Ovary (tissue), 3 donors: ENCODE data around the gene ZNF681.

Source experiments
- EP300 ChIP-seq: sonication (generic); formaldehyde crosslinking; IDR thresholded peaks from one replicate; pipeline ENCODE4 v1.6.1; 2017; ENCODE audit warnings: antibody characterized with exemption
- POLR2A ChIP-seq: fragments of 450-650 bp; IDR thresholded peaks from one replicate; pipeline ENCODE4 v1.6.1; 2017; ENCODE audit warnings: antibody characterized with exemption, mild to moderate bottlenecking, moderate library complexity
- TF ChIP-seq, protein P1 (sequence below), 3 donors: fragments of 450-650 bp in 2 of 3; fragments of 200-600 bp in 1 of 3; IDR thresholded peaks; one replicate each; pipeline versions ENCODE4 v1.5.1 to v1.8.0; 2016 to 2022; ENCODE audit warnings: antibody characterized with exemption in 3 of 3, mild to moderate bottlenecking in 1 of 3
- donor health status: DM: no; HTN: no; CAD: no.

DNA sequence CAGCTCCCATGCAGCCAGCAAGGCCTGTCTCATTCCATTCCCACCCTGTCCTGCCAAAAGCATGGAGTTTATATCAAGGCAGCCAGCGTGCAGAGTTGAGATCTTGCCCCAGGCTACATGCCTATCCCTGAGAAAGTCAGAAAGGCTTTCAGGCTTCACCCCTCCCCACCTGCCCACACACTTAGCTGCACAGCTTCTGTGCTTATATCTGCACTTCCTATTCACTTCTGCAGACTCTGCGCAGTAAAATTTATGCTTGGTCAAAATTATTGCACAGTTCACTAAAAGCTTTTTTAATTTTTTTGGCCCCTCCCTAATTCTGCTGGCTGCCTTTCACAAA is 59.2 kb downstream of the ZNF681 start:
- TF ChIP-seq, protein P1, sequence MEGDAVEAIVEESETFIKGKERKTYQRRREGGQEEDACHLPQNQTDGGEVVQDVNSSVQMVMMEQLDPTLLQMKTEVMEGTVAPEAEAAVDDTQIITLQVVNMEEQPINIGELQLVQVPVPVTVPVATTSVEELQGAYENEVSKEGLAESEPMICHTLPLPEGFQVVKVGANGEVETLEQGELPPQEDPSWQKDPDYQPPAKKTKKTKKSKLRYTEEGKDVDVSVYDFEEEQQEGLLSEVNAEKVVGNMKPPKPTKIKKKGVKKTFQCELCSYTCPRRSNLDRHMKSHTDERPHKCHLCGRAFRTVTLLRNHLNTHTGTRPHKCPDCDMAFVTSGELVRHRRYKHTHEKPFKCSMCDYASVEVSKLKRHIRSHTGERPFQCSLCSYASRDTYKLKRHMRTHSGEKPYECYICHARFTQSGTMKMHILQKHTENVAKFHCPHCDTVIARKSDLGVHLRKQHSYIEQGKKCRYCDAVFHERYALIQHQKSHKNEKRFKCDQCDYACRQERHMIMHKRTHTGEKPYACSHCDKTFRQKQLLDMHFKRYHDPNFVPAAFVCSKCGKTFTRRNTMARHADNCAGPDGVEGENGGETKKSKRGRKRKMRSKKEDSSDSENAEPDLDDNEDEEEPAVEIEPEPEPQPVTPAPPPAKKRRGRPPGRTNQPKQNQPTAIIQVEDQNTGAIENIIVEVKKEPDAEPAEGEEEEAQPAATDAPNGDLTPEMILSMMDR (IDR thresholded peaks at IDR 0.05), result no peak
- TF ChIP-seq POLR2A (no peak), EP300 (no peak)
